H9 (cell line): ENCODE measurements around the gene MAPKAP1. TPM values are rescaled to one million over a fixed set of nuclear protein-coding genes. Genes with fewer than 3 reads are reported as not detected.

Experiments used
- DNase-seq: peaks from one replicate; pipeline ENCODE4 v3.0.0-alpha.2; 2017
- H2AFZ ChIP-seq: one replicate; pipeline ENCODE4 v1.6.1; 2013; ENCODE audit warnings: mild to moderate bottlenecking, low read length, control low read depth, moderate library complexity
- H2AK5ac ChIP-seq: 2 replicates; pipeline ENCODE4 v1.6.1; 2013; ENCODE audit warnings: low read length, control low read depth, mixed read lengths; ENCODE audit not compliant: insufficient read length
- H2BK120ac ChIP-seq: one replicate; pipeline ENCODE4 v1.6.1; 2013; ENCODE audit warnings: low read depth, mild to moderate bottlenecking, low read length, control low read depth, inconsistent platforms; ENCODE audit not compliant: poor library complexity, severe bottlenecking
- H2BK12ac ChIP-seq: 2 replicates; pipeline ENCODE4 v1.6.1; 2013; ENCODE audit warnings: low read length, control low read depth, mixed read lengths, low read depth; ENCODE audit not compliant: insufficient read length
- H2BK15ac ChIP-seq: 2 replicates; pipeline ENCODE4 v1.6.1; 2013; ENCODE audit warnings: low read depth, low read length, control low read depth
- H2BK20ac ChIP-seq: one replicate; pipeline ENCODE4 v1.6.1; 2013; ENCODE audit warnings: low read depth, mild to moderate bottlenecking, low read length, control low read depth, inconsistent platforms; ENCODE audit not compliant: poor library complexity, severe bottlenecking
- H2BK5ac ChIP-seq: 2 replicates; pipeline ENCODE4 v1.6.1; 2013; ENCODE audit warnings: low read length, control low read depth, mixed read lengths; ENCODE audit not compliant: insufficient read length
- H3K14ac ChIP-seq: 2 replicates; pipeline ENCODE4 v1.6.1; 2013; ENCODE audit warnings: low read length, control low read depth; ENCODE audit not compliant: insufficient read depth
- H3K18ac ChIP-seq: 2 replicates; pipeline ENCODE4 v1.6.1; 2013; ENCODE audit warnings: low read depth, mild to moderate bottlenecking, mixed read lengths, low read length, control low read depth; ENCODE audit not compliant: insufficient read length
- H3K23ac ChIP-seq: 2 replicates; pipeline ENCODE4 v1.6.1; 2013; ENCODE audit warnings: low read length, control low read depth, mixed read lengths, low read depth; ENCODE audit not compliant: insufficient read length
- H3K23me2 ChIP-seq: 2 replicates; pipeline ENCODE4 v1.6.1; 2013; ENCODE audit warnings: low read depth, mild to moderate bottlenecking, mixed read lengths, low read length, control low read depth; ENCODE audit not compliant: insufficient read length, poor library complexity, severe bottlenecking
- H3K27ac ChIP-seq: 2 replicates; pipeline ENCODE4 v1.5.1; 2013; ENCODE audit warnings: low read length, control low read depth, mixed read lengths, low read depth; ENCODE audit not compliant: insufficient read length
- H3K27me3 ChIP-seq: 2 replicates; pipeline ENCODE4 v1.6.1; 2013; ENCODE audit warnings: low read length, control low read depth, inconsistent platforms; ENCODE audit not compliant: insufficient read depth
- H3K4ac ChIP-seq: 2 replicates; pipeline ENCODE4 v1.6.1; 2013; ENCODE audit warnings: low read depth, mild to moderate bottlenecking, control low read depth, inconsistent platforms, low read length, moderate library complexity
- H3K4me1 ChIP-seq: 2 replicates; pipeline ENCODE4 v1.6.1; 2013; ENCODE audit warnings: low read length, control low read depth, inconsistent platforms; ENCODE audit not compliant: insufficient read depth
- H3K4me2 ChIP-seq: 2 replicates; pipeline ENCODE4 v1.6.1; 2013; ENCODE audit warnings: low read length, control low read depth, mixed read lengths; ENCODE audit not compliant: insufficient read length, insufficient read depth
- H3K56ac ChIP-seq: 2 replicates; pipeline ENCODE4 v1.6.1; 2013; ENCODE audit warnings: low read depth, mild to moderate bottlenecking, mixed read lengths, low read length, control low read depth; ENCODE audit not compliant: insufficient read length
- H3K79me1 ChIP-seq: 2 replicates; pipeline ENCODE4 v1.6.1; 2013; ENCODE audit warnings: low read depth, mild to moderate bottlenecking, moderate library complexity, low read length, control low read depth, inconsistent platforms; ENCODE audit not compliant: insufficient read depth, poor library complexity, severe bottlenecking
- H3K79me2 ChIP-seq: 2 replicates; pipeline ENCODE4 v1.6.1; 2013; ENCODE audit warnings: low read length, control low read depth, inconsistent platforms; ENCODE audit not compliant: insufficient read depth
- H3K9ac ChIP-seq: 2 replicates; pipeline ENCODE4 v1.6.1; 2013; ENCODE audit warnings: low read length, control low read depth, mixed read lengths; ENCODE audit not compliant: insufficient read length; ENCODE audit errors: extremely low read depth
- H3K9me3 ChIP-seq: one replicate; pipeline ENCODE4 v1.6.1; 2013; ENCODE audit warnings: low read depth, low read length, inconsistent platforms; ENCODE audit not compliant: control insufficient read depth
- H3T11ph ChIP-seq: one replicate; pipeline ENCODE4 v1.6.1; 2013; ENCODE audit warnings: mild to moderate bottlenecking, low read length, control low read depth, inconsistent platforms
- H4K20me1 ChIP-seq: one replicate; pipeline ENCODE4 v1.6.1; 2013; ENCODE audit not compliant: control insufficient read depth, insufficient read length, insufficient read depth
- H4K5ac ChIP-seq: 2 replicates; pipeline ENCODE4 v1.6.1; 2013; ENCODE audit warnings: low read depth, mild to moderate bottlenecking, mixed read lengths, low read length, control low read depth; ENCODE audit not compliant: insufficient read length
- H4K8ac ChIP-seq: replicated peaks from 2 replicates; pipeline ENCODE4 v1.6.1; 2013; ENCODE audit warnings: low read length, control low read depth, mixed read lengths, low read depth; ENCODE audit not compliant: insufficient read length
- H4K91ac ChIP-seq: 2 replicates; pipeline ENCODE4 v1.6.1; 2013; ENCODE audit warnings: low read depth, mild to moderate bottlenecking, moderate library complexity, mixed read lengths, low read length, control low read depth; ENCODE audit not compliant: insufficient read length
- H3K27ac Mint-ChIP-seq, 3 experiments: 2 replicates in 2 of 3; 3 replicates in 1 of 3; pipeline ENCODE4 v1.8.0; 2020 to 2021; ENCODE audit warnings: mixed read lengths in 3 of 3, mild to moderate bottlenecking in 1 of 3, moderate library complexity in 1 of 3
- H3K27me3 Mint-ChIP-seq: 2 replicates; pipeline ENCODE4 v1.8.0; 2021; ENCODE audit warnings: low read depth, mild to moderate bottlenecking, moderate library complexity, mixed read lengths
- H3K36me3 Mint-ChIP-seq, 3 experiments: 2 replicates in 2 of 3; 3 replicates in 1 of 3; pipeline ENCODE4 v1.8.0; 2020 to 2021; ENCODE audit warnings: low read depth in 3 of 3, mixed read lengths in 3 of 3; ENCODE audit not compliant: insufficient read depth in 1 of 3
- H3K4me1 Mint-ChIP-seq, 2 experiments: 2 replicates each; pipeline ENCODE4 v1.8.0; 2020; ENCODE audit warnings: mixed read lengths in 2 of 2
- H3K4me3 Mint-ChIP-seq, 2 experiments: 2 replicates in 1 of 2; 3 replicates in 1 of 2; pipeline ENCODE4 v1.8.0; 2020 to 2021; ENCODE audit warnings: mild to moderate bottlenecking in 2 of 2, mixed read lengths in 2 of 2, moderate library complexity in 1 of 2
- H3K9me3 Mint-ChIP-seq, 2 experiments: 2 replicates in 1 of 2; 3 replicates in 1 of 2; pipeline ENCODE4 v1.8.0; 2020; ENCODE audit warnings: mild to moderate bottlenecking in 2 of 2, mixed read lengths in 2 of 2, moderate library complexity in 1 of 2
- CTCF ChIP-seq: fragments of 200-600 bp; sonication (generic); conservative IDR thresholded peaks from 3 replicates; pipeline ENCODE4 v1.8.0; 2021; ENCODE audit warnings: antibody characterized with exemption, mild to moderate bottlenecking
- WGBS: extraction: QIAGEN DNeasy Blood & Tissue Kit; methylation state at CpG from one replicate; pipeline ENCODE4 v1.1.7; 2013; ENCODE audit warnings: missing lambda C conversion rate, low lambda C conversion rate, mixed read lengths; ENCODE audit not compliant: insufficient read length; ENCODE audit errors: extremely low coverage; 5-methylcytosine and 5-hydroxymethylcytosine counted together
- total RNA-seq: library from RNA; stranded (reverse); gene quantifications from 2 replicates; pipeline ENCODE4 v1.2.1, GENCODE V29; 2021

MAPKAP1 gene
- total RNA-seq, 1 experiment from 2014 or later = 97.0 TPM

DNA sequence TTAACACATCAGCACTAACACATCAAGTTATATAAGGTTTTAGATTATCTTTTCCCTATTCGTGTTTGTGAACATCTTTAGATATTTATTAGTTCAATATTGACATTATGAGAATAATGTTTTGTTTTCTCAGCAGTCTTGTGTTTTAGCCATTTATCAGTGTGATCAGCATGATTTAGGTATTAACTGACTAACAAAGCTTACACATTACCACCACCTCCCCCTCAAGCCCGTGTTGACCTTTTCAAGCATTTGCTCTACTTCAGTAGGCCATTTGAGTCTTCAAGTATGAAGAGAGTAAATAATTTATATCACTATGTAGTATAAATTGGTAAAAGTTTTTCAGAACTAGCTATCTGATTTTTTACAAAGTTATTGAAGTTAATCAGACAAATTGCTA lies 47.1 kb upstream of the MAPKAP1 start:
- H3K4ac ChIP-seq = no peak overlapping the region
- H3K9me3 ChIP-seq = no peaks in the 10 kb centered on the region
- peaks cover 5% of the 10 kb centered on the region; the same call in 1 of the 2 replicates for H3K4me1 ChIP-seq
- no CpG with 5 or more reads among the region's 2 CpGs for WGBS
- H3K23me2 ChIP-seq = no peaks in the 10 kb centered on the region
- no peak overlapping the region for H2BK15ac ChIP-seq
- no peak overlapping the region for H3K56ac ChIP-seq
- no peak overlapping the region for H3K4me2 ChIP-seq
- no peaks in the 10 kb centered on the region for H4K20me1 ChIP-seq
- H3T11ph ChIP-seq = no peak overlapping the region
- Mint-ChIP-seq H3K36me3 (peaks cover 4 to 13% (median 8%) of the 10 kb centered on the region in 3 experiments; a peak in 5 of 7 replicates), H3K4me3 (0 out of 5 replicates have a peak overlapping the region, but pooled peaks of 1 of the 2 experiments have one; percentile 53), H3K27ac (0 out of 7 replicates have a peak overlapping the region, but pooled peaks of 1 of the 3 experiments have one; percentile 44), H3K4me1 (peaks cover 84 to 89% of the 10 kb centered on the region in 2 experiments), H3K27me3 (no peaks in the 10 kb centered on the region), H3K9me3 (no peaks in the 10 kb centered on the region)
- H2BK120ac ChIP-seq = no peak overlapping the region
- no peak overlapping the region for H3K18ac ChIP-seq
- H3K23ac ChIP-seq = no peak overlapping the region
- TF ChIP-seq CTCF = no peak
- no peak overlapping the region for H3K9ac ChIP-seq
- DNase-seq = no peak
- H4K5ac ChIP-seq = no peak overlapping the region
- no peak overlapping the region for H3K14ac ChIP-seq
- H2AFZ ChIP-seq = no peak overlapping the region
- H3K79me1 ChIP-seq = no peaks in the 10 kb centered on the region
- no peak overlapping the region for H2BK5ac ChIP-seq
- no peak overlapping the region for H4K91ac ChIP-seq
- H3K79me2 ChIP-seq = no peaks in the 10 kb centered on the region
- no peak overlapping the region for H2BK20ac ChIP-seq
- H2AK5ac ChIP-seq = no peak overlapping the region
- H2BK12ac ChIP-seq = no peak overlapping the region
- H4K8ac ChIP-seq = no peak overlapping the region
- no peaks in the 10 kb centered on the region for H3K27me3 ChIP-seq
- H3K27ac ChIP-seq = no peak overlapping the region
